KBM-7 (cell line): ENCODE measurements around the gene SDK1.

Source experiments
- DNase-seq: peaks from one replicate; pipeline ENCODE4 v3.0.0-alpha.2; 2015
- in situ Hi-C: fragments of 300-500 bp; cut with MboI; formaldehyde crosslinking; loops from 2 replicates; pipeline ENCODE4 v1.14.3; 2020; ENCODE audit warnings: low sequenced_read_pairs, low pct_unique_long_range_greater_than_20kb, mixed read lengths

SDK1 gene

GRCh38 chr7:3493499-3493898, 192.4 kb downstream of the SDK1 start:
- in situ Hi-C loops, result no loop called here

DNA sequence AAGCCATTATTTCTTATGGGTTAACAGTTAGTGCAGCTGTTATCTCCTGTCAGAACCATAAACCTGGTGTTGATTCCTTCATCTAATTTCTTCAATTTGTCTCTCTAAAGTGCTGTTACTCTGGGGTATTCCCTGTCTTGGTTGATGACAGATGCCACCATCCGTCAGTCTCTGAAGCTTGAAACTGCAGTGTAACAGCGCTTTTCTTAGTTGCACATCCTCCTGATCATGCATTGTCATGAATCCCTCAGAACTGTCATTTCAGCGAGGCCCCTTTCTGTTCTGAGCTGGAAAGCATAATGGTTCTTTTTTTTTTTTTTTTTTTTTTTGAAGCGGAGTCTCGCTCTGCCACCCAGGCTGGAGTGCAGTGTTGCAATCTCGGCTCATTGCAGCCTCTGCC, 193.9 kb downstream of the SDK1 start:
- DNase-seq, result no peak

More at GRCh38 chr7:3493499-3493898, 192.4 kb downstream of the SDK1 start:
- DNase-seq, result no peak

DNA sequence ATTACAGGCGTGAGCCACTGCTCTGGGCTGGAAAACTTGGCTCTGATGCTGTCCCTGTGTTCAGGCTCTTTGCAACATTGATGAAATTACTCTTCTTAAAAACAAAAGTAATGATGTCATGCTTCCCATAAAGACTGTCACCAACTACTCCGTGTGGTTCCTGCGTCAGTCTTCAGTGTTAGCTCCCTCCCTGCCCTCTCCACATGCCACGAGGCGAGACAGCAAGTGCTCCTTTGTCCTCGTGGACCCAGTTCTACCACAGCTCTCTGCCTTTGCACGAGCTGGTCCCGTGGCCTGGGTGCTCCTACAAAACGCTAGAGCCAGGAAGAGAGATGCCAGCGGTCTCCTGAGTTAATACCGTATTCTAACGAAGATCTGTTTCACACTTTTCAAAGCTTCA, 194.5 kb downstream of the SDK1 start:
- DNase-seq, result no peak
- in situ Hi-C loops, result no loop called here

More for the DNA sequence above, 193.9 kb downstream of the SDK1 start:
- in situ Hi-C loops, result no loop called here

DNA sequence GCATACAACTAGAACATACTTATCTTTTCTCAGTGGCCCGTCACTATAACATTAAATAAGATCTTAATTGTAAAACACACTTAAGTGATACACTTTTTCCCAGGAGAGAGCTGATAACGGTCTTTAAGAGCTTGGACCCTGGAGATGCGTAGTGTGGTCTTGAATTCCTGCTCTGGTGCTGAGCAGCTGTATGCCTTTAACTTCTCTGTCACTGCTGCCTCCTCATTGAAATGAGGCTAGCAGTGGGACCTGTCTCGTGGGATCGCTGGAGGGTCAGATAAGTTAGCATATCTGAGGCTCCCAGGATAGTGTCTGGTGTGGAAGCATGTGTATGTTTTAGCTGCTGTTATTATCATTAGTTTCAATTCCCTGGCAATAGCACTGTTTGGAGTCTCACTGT, 194.9 kb downstream of the SDK1 start:
- in situ Hi-C loops, result no loop called here
- no peak for DNase-seq

DNA sequence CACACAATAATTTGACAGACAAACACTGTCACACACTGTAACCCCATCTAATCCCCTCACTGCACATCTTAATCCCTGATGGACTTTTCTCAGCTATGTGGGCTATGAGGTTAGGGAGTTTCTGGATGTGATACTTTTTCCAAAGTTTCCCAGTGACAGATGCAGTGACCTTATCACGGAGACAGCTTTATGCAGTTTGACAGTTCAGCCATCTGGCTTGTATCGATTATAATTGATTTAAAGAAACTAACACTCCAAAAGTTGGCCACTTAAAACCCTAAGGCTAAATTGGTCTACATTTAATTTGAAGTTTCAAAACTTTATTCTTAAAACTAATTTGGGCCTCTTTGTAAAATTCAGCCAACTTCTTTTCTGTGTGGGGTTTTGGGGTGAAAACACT, 196.7 kb downstream of the SDK1 start:
- in situ Hi-C loops, result no loop called here

DNA sequence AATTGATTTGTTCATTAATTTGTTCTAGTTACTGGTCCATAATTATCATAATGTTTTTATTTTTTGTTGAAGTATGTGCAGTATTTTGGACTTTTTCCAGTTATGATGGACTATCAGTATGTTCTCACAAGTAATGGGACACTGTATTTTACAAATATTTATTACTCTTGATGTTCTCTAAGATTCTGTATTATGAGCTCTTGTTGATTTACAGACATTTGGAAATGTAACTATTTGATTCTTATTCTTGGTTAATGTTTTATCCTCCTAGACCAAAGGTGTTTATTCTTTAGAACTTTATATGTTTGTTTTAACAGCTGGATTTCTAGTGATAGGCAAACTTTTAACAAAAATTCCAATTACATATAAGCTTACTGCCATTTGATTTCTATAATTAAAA, 200.6 kb downstream of the SDK1 start:
- DNase-seq, result no peak
- in situ Hi-C loops, result no loop called here

More for the DNA sequence above, 196.7 kb downstream of the SDK1 start:
- no peak for DNase-seq

GRCh38 chr7:3504384-3504783, 203.3 kb downstream of the SDK1 start:
- in situ Hi-C loops, result no loop called here

DNA sequence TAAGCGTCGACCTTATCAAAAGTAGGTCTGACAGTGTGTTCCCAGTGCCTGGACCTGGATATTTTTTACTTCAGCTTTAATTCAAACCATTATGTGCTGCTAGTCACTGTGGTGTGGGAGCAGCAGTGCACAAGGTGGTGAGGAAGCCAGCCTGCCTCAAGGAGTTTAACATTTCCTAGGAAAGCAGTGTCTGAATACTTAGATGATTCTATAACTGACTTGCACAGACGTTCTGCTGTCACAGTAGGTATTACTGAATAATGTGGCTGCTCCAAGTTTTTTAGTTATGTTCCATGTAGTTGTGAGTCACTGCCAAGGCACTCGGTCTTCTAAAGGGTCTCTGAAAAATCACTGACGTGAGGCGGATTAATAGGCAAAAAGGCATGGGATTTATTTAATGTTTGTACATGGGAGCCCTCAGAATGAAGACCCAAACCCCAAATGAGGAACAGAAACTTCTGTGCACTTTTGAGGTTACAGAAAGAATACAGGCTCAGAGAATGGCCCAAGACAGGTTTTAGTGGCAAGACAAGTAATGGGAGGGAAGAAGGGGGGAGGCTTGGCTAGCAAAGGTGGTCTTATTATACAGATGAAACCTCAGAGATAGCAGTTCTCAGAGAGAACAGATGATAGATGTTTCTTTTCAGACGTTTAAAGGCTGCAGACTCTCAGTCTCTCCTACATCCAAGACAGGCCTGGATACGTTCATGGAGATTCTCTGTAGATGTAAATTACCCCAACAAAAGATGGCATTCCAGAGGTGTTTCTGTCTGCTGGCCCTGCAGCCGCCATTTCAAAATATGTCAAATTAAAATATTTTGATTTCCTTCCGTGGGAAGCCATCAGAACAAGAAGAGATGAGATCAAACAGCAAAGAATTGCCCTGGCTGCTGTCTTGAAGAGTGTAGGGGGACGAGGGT, 209.3 kb downstream of the SDK1 start:
- in situ Hi-C loops, result no loop called here
- no peak for DNase-seq

More at GRCh38 chr7:3504384-3504783, 203.3 kb downstream of the SDK1 start:
- DNase-seq, result no peak

DNA sequence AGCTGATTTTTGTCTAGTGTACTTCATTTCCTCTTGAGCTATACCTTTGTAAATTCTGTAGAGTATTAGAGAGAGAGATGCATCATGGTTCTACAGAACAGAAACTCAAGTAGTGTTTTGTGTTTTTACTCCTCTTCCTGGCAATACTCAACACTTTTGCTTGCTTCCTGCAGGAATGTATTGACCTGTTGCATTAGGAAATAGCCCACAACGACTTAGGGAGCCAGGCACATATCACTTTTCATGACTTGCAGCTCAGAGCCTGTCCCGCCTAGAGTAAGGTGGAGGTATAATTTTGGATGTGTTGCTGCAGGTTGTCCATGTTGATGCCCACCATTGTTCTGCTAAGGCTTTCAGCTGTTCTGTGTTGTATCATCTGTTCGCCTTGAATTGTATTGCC, 216.3 kb downstream of the SDK1 start:
- DNase-seq, result no peak

GRCh38 chr7:3518546-3518945, 217.5 kb downstream of the SDK1 start:
- in situ Hi-C loops, result no loop called here
- no peak for DNase-seq

More for the DNA sequence above, 216.3 kb downstream of the SDK1 start:
- in situ Hi-C loops, result no loop called here

- no peak for DNase-seq
- in situ Hi-C loops, result no loop called here
Observed at GRCh38 chr7:3520206-3520605, 219.2 kb downstream of the SDK1 start.

DNA sequence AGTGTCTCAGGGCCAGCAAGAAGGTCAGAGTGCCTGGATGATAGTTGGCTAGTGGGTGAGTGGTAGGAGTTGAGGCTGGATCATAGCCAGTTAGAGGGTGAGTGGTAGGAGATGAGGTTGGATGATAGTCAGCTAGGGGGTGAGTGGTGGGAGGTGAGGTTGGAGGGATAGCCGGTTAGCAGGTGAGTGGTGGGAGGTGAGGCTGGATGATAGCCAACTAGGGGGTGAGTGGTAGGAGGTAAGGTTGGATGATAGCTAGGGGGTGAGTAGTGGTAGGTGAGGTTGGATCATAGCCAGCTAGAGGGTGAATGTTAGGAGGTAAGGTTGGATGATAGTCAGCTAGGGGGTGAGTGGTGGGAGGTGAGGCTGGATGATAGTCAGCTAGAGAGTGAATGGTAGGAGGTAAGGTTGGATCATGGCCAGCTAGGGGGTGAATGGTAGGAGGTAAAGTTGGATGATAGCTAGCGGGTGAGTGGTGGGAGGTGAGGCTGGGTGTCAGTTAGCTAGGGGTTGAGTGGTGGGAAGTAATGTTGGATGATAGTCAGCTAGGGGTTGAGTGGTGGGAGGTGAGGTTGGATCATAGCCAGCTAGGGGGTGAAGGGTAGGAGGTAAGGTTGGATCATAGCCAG, 226.6 kb downstream of the SDK1 start:
- in situ Hi-C loops, result no loop called here
- DNase-seq, result no peak

DNA sequence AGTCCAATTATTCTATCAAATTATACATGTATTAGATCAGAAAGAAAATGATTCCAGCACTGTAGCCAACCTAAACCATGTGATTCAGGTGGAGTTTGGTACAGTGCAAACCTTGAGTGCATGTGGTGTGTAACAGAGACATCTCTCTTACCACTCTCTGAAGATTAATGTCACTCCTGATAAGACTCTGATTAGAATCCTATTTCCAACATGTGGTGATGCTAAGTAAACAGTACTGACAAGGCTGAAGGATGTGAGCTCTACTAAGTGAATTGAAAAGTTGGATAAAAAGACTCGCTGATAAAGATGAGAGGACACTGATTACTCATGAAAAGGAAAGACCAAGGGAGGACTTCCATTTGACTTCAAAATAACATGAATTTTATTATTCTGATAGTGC, 232.0 kb downstream of the SDK1 start:
- in situ Hi-C loops, result no loop called here
- no peak for DNase-seq

DNA sequence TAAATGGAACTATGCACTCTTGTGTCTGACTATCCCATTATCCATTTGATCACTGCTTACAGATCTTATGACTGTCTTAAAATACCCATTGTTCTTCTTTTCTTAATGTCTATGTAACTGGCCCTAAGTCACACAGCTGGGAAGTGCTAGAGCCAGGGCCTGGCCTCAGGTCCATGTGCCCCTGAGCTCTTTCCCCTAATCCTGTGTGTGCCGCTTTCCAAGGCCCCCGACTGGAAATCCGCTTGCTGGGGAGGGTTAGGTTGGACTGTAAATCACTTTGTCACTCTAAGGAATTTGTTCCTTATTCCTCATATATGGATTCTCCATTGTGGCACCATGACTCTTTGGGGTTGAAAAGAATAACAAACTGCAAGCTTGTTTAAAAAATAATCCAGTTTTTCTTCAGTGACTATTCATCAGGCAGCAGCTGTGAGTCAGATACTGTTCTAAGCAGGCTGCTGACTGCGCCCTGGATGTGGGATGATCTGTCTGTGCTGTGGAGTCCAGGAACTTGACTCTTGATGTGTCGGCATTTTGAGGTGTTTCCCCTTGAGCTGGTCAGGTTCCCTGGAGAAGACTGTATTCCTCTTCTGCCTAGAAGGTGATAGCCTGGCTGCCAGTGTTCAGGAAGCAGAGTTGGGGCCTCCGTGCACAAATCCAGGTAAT, 236.3 kb downstream of the SDK1 start:
- in situ Hi-C loops, result no loop called here
- no peak for DNase-seq

DNA sequence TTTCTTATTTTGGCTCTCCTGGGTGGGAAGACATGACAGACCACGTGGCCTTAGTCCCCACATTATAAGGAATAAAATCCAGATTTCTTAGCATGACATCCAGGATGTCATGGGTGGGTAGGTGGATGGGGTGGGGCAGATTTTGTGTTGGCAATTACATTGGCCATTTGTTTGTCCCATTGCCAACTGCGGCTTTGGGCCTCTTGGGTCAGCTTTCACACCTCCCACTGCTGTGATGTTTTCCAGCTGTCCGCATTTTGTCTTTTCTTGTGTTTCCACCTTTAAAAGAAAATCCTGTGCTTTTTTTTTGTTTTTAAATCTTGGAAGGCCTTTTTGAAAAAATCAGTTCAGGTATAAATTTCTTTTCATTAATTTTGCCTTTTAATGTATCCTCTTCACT, 237.0 kb downstream of the SDK1 start:
- no peak for DNase-seq
- in situ Hi-C loops, result no loop called here

DNA sequence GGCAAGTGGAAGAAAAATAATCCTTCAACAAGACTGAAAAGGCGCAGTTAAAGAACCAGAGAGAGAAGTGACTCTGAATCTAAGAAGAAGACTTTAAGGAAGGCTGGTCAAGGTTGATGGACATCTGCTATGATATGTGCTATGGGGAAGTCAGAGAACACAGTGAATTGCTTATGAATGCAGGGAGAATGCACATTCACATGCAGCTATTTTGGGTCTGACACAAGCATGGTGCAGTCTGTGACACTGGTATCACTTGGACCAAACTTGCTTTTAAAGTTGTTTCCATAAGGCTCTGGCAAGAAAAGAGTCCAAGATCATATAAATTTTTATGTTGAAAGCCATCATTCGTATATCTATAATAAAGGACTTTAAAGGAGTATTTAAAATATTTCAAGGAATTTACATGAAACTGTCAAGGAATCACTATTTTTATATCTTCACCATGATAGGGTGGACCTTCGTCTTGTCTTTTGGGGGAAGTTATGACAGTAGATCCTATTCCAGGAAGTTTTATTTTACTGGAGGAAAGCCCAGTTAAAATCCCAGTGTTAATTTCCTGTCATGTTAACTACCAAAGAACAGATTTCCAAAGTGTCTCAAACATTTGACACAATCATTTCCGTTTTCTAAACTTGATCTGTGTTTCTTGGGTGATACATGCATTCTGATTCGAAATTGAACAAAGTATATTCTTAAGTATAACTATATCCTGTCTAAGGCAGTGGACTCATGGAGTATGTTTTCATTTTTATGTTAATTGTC, 239.6 kb downstream of the SDK1 start:
- in situ Hi-C loops, result no loop called here
- DNase-seq, result no peak

DNA sequence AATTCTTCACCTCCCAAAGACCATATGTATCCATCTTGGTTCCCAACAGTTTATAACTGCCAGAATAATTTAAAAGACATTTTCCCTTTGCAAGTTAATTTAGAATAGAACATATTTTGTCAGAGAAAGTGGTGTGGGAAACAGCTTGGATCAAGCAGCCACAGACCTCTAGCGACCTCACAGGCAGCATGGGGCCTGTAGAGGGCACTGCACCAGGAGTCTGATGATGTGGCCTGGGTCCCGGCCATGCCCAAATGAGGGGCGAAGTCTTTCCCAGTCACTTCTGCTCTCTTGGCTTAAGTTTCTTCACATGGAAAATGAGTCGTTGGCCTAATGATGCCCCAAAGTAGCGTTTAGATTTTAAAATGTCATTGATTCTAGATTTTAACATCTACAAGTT, 243.2 kb downstream of the SDK1 start:
- DNase-seq, result no peak
- in situ Hi-C loops, result no loop called here

DNA sequence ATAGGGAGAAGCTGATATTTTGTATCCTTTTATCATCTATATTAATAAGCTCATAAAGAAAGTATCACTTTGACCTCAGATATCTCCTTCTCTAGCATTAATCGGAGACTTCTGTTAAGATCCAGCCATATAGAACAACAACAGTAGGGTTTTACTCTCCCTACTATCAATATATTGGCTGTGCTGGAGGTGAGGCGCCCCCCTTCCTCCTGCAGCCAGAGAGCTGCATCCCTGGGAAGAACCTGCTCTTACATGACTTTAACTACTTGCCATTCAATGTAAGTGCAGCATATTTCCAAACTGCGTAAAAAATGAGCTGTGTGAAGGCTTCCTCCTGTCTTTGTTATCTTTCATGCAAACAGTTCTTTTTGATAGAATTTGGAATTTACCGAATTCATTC, 247.8 kb downstream of the SDK1 start:
- in situ Hi-C loops, result no loop called here

DNA sequence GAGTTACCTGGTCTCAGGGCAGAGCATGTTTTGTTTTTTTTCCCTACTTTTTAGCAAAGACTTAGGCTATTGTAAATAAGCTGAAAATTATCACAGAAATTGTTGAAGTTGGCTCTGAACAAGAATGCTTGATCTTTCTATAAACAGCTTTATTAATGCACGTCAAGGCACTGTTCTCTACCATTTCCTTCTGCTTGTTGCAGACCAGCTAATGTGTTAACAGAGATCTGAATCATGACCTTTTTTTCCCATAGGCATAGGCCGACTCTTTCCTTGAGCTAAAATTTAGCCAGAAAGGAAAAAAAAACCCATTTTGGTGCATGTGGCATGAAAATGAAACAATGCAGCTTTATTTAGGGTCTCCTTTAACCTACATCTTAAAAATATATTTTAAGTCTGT, 248.5 kb downstream of the SDK1 start:
- no peak for DNase-seq
- in situ Hi-C loops, result no loop called here

More for the DNA sequence above, 247.8 kb downstream of the SDK1 start:
- no peak for DNase-seq
